ENCODE data around the gene STAT6.

GRCh38 chr12:57087010-57087690 lies 24.0 kb downstream of the STAT6 start:
- TF ChIP-seq, protein P1, sequence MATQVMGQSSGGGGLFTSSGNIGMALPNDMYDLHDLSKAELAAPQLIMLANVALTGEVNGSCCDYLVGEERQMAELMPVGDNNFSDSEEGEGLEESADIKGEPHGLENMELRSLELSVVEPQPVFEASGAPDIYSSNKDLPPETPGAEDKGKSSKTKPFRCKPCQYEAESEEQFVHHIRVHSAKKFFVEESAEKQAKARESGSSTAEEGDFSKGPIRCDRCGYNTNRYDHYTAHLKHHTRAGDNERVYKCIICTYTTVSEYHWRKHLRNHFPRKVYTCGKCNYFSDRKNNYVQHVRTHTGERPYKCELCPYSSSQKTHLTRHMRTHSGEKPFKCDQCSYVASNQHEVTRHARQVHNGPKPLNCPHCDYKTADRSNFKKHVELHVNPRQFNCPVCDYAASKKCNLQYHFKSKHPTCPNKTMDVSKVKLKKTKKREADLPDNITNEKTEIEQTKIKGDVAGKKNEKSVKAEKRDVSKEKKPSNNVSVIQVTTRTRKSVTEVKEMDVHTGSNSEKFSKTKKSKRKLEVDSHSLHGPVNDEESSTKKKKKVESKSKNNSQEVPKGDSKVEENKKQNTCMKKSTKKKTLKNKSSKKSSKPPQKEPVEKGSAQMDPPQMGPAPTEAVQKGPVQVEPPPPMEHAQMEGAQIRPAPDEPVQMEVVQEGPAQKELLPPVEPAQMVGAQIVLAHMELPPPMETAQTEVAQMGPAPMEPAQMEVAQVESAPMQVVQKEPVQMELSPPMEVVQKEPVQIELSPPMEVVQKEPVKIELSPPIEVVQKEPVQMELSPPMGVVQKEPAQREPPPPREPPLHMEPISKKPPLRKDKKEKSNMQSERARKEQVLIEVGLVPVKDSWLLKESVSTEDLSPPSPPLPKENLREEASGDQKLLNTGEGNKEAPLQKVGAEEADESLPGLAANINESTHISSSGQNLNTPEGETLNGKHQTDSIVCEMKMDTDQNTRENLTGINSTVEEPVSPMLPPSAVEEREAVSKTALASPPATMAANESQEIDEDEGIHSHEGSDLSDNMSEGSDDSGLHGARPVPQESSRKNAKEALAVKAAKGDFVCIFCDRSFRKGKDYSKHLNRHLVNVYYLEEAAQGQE (IDR thresholded peaks at IDR 0.05; ENCODE audit: insufficient read depth in 1 of 2, low read depth in 2 of 2, low read length in 1 of 2) = no peak
- TF ChIP-seq, protein P2, sequence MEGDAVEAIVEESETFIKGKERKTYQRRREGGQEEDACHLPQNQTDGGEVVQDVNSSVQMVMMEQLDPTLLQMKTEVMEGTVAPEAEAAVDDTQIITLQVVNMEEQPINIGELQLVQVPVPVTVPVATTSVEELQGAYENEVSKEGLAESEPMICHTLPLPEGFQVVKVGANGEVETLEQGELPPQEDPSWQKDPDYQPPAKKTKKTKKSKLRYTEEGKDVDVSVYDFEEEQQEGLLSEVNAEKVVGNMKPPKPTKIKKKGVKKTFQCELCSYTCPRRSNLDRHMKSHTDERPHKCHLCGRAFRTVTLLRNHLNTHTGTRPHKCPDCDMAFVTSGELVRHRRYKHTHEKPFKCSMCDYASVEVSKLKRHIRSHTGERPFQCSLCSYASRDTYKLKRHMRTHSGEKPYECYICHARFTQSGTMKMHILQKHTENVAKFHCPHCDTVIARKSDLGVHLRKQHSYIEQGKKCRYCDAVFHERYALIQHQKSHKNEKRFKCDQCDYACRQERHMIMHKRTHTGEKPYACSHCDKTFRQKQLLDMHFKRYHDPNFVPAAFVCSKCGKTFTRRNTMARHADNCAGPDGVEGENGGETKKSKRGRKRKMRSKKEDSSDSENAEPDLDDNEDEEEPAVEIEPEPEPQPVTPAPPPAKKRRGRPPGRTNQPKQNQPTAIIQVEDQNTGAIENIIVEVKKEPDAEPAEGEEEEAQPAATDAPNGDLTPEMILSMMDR (IDR thresholded peaks at IDR 0.05) = no peak
- TF ChIP-seq POLR2AphosphoS5 (IDR thresholded peaks at IDR 0.05; ENCODE audit: low read depth, low read length) = no peak

All from Panc1 (cell line).